Fibroblast of the conjunctiva (primary cell): ENCODE results near the gene ELMO1.

Experiments used
- DNase-seq: peaks from one replicate; pipeline ENCODE4 v3.0.0-alpha.2; 2010; ENCODE audit warnings: low read depth

Gene ELMO1

GRCh38 chr7:36944838-36945237, 503.8 kb downstream of the ELMO1 start:
- DNase-seq: no peak

- no peak for DNase-seq
These were observed 504.9 kb downstream of the ELMO1 start for GRCh38 chr7:36943591-36944435.

GRCh38 chr7:36942955-36943354, 505.7 kb downstream of the ELMO1 start:
- no peak for DNase-seq

- DNase-seq: no peak
These were observed 506.1 kb downstream of the ELMO1 start for GRCh38 chr7:36942541-36942940.

- no peak for DNase-seq
These were observed 506.6 kb downstream of the ELMO1 start for GRCh38 chr7:36942025-36942424.

- no peak for DNase-seq
These were observed 507.3 kb downstream of the ELMO1 start for GRCh38 chr7:36941359-36941758.

- DNase-seq: no peak
These were observed 508.8 kb downstream of the ELMO1 start for GRCh38 chr7:36939816-36940215.

GRCh38 chr7:36937754-36938563, 510.7 kb downstream of the ELMO1 start:
- no peak for DNase-seq

GRCh38 chr7:36931892-36932291, 516.8 kb downstream of the ELMO1 start:
- no peak for DNase-seq

- no peak for DNase-seq
These were observed 518.9 kb downstream of the ELMO1 start for GRCh38 chr7:36929791-36930190.

- DNase-seq: no peak
These were observed 519.9 kb downstream of the ELMO1 start for GRCh38 chr7:36928718-36929117.

GRCh38 chr7:36928311-36928710, 520.4 kb downstream of the ELMO1 start:
- DNase-seq: no peak

GRCh38 chr7:36925691-36926090, 523.0 kb downstream of the ELMO1 start:
- DNase-seq: no peak

GRCh38 chr7:36925207-36925606, 523.5 kb downstream of the ELMO1 start:
- no peak for DNase-seq

- no peak for DNase-seq
These were observed 524.7 kb downstream of the ELMO1 start for GRCh38 chr7:36923943-36924436.

- no peak for DNase-seq
These were observed 525.5 kb downstream of the ELMO1 start for GRCh38 chr7:36923185-36923584.

- no peak for DNase-seq
These were observed 528.2 kb downstream of the ELMO1 start for GRCh38 chr7:36920433-36920832.

- no peak for DNase-seq
These were observed 528.9 kb downstream of the ELMO1 start for GRCh38 chr7:36919738-36920137.

- no peak for DNase-seq
These were observed 530.1 kb downstream of the ELMO1 start for GRCh38 chr7:36918591-36918990.

GRCh38 chr7:36916619-36917018, 532.0 kb downstream of the ELMO1 start:
- no peak for DNase-seq

GRCh38 chr7:36916116-36916515, 532.5 kb downstream of the ELMO1 start:
- no peak for DNase-seq

GRCh38 chr7:36911788-36912187, 536.9 kb downstream of the ELMO1 start:
- no peak for DNase-seq

- no peak for DNase-seq
These were observed 537.8 kb downstream of the ELMO1 start for GRCh38 chr7:36910859-36911258.
